ENCODE results near the gene HDC.

Gene HDC

GRCh38 chr15:50244153-50244552, 21.4 kb downstream of the HDC start:
- Histone ChIP-seq H3K79me2 (ENCODE audit: insufficient read depth, low read length) (no peaks in the 10 kb centered on the region), H3K4me3 (ENCODE audit: low read depth in 1 of 2, low read length in 2 of 2) (no peak overlapping the region), H3K9me3 (ENCODE audit: insufficient read depth, low read length, severe bottlenecking) (no peaks in the 10 kb centered on the region), H3K36me3 (ENCODE audit: insufficient read depth, low read length) (no peaks in the 10 kb centered on the region), H3K9ac (ENCODE audit: low read depth, low read length) (no peak overlapping the region), H4K20me1 (ENCODE audit: insufficient read depth, low read length) (no peaks in the 10 kb centered on the region), H3K27ac (ENCODE audit: low read length) (no peak overlapping the region), H3K4me1 (ENCODE audit: insufficient read depth, low read length) (peaks cover 16% of the 10 kb centered on the region), H3K27me3 (ENCODE audit: insufficient read depth, low read length, poor library complexity) (no peaks in the 10 kb centered on the region), H3K4me2 (ENCODE audit: insufficient read depth, low read length) (no peak overlapping the region), H2AFZ (ENCODE audit: low read depth, low read length) (no peak overlapping the region)
- no peak for ATAC-seq (ENCODE audit: insufficient read depth, low read depth)
- TF ChIP-seq CTCF (IDR thresholded peaks at IDR 0.05; ENCODE audit: borderline replicate concordance, extremely low read depth, low read length, poor library complexity, severe bottlenecking), result no peak
- no peak for DNase-seq

- Histone ChIP-seq H3K79me2 (ENCODE audit: insufficient read depth, low read length) (no peaks in the 10 kb centered on the region), H3K27ac (ENCODE audit: low read length) (no peak overlapping the region), H3K9me3 (ENCODE audit: insufficient read depth, low read length, severe bottlenecking) (no peaks in the 10 kb centered on the region), H2AFZ (ENCODE audit: low read depth, low read length) (no peak overlapping the region), H3K9ac (ENCODE audit: low read depth, low read length) (no peak overlapping the region), H3K36me3 (ENCODE audit: insufficient read depth, low read length) (no peaks in the 10 kb centered on the region), H3K27me3 (ENCODE audit: insufficient read depth, low read length, poor library complexity) (no peaks in the 10 kb centered on the region), H3K4me1 (ENCODE audit: insufficient read depth, low read length) (no peaks in the 10 kb centered on the region), H3K4me2 (ENCODE audit: insufficient read depth, low read length) (no peak overlapping the region), H4K20me1 (ENCODE audit: insufficient read depth, low read length) (no peaks in the 10 kb centered on the region), H3K4me3 (ENCODE audit: low read depth in 1 of 2, low read length in 2 of 2) (no peak overlapping the region)
- DNase-seq (no peak), ATAC-seq (ENCODE audit: insufficient read depth, low read depth) (no peak)
- TF ChIP-seq CTCF (IDR thresholded peaks at IDR 0.05; ENCODE audit: borderline replicate concordance, extremely low read depth, low read length, poor library complexity, severe bottlenecking), result no peak
- TF ChIP-seq EZH2 (IDR thresholded peaks at IDR 0.05; ENCODE audit: borderline replicate concordance, low read depth, low read length, severe bottlenecking), result no peak
Measured at GRCh38 chr15:50241684-50242450, 23.7 kb downstream of the HDC start.

GRCh38 chr15:50238255-50238654, 27.3 kb downstream of the HDC start:
- no peaks in the 10 kb centered on the region for H3K4me1 ChIP-seq (ENCODE audit: insufficient read depth, low read length)
- no peaks in the 10 kb centered on the region for H3K9me3 ChIP-seq (ENCODE audit: insufficient read depth, low read length, severe bottlenecking)
- H3K27ac ChIP-seq (ENCODE audit: low read length), result no peak overlapping the region
- H4K20me1 ChIP-seq (ENCODE audit: insufficient read depth, low read length), result no peaks in the 10 kb centered on the region
- H3K9ac ChIP-seq (ENCODE audit: low read depth, low read length), result no peak overlapping the region
- H3K79me2 ChIP-seq (ENCODE audit: insufficient read depth, low read length), result no peaks in the 10 kb centered on the region
- ATAC-seq (ENCODE audit: insufficient read depth, low read depth), result no peak
- DNase-seq, result no peak
- H3K4me2 ChIP-seq (ENCODE audit: insufficient read depth, low read length), result no peak overlapping the region
- H3K4me3 ChIP-seq (ENCODE audit: low read depth in 1 of 2, low read length in 2 of 2), result no peak overlapping the region
- H3K36me3 ChIP-seq (ENCODE audit: insufficient read depth, low read length), result no peaks in the 10 kb centered on the region
- TF ChIP-seq CTCF (IDR thresholded peaks at IDR 0.05; ENCODE audit: borderline replicate concordance, extremely low read depth, low read length, poor library complexity, severe bottlenecking), result no peak
- TF ChIP-seq EZH2 (IDR thresholded peaks at IDR 0.05; ENCODE audit: borderline replicate concordance, low read depth, low read length, severe bottlenecking), result no peak
- no peak overlapping the region for H2AFZ ChIP-seq (ENCODE audit: low read depth, low read length)
- H3K27me3 ChIP-seq (ENCODE audit: insufficient read depth, low read length, poor library complexity), result no peaks in the 10 kb centered on the region
